Measurements from ENCODE around the gene IRF7. TPM values are rescaled to one million over a fixed set of nuclear protein-coding genes. Genes with fewer than 3 reads are reported as not detected.

Gene IRF7
- total and polyA plus RNA-seq, 9 of the 15 experiments (the other 6 are each of a cell fraction or from before 2014, with no cell fraction given) = 0.27 to 7.6 (median 1.8) TPM

DNA sequence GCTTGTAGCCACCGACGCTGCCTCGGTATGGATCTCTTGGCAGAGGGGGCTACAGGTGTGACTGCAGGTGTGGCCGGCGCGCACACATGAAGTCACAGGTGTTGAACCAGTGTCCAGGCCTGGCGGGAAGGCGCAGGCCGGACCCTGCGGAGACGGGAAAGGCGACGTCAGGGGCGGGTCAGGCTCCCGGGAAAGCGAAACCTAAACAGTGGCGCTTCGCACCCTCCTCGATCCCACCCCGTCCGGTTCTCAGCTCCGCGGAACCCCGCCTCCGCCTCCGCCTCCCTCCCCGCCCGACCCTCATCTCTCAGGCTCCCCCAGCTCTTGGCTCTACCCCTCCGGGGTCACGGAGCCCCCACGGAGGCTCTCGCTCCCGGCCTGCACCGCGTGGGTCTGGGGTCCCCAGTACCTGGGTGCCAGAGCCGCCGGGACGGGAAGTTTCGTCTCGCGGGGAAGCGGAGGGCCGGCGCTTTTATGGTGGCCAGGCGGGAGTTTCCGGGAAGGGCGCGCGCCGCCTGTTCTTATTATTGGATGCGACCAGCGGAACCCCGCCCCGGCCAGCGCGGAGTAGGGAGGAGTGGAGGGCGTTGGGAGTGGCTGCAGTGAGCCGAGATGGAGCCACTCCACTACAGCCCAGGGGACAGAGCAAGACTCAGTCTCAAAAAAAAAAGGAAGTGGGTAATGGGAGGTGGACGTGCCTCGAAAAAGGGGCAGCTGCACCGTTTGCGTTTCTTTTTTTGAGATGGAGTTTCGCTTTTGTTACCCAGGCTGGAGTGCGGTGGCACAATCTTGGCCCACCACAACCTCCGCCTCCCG is at the start of gene IRF7 (continued):
- TF ChIP-seq, protein P1, sequence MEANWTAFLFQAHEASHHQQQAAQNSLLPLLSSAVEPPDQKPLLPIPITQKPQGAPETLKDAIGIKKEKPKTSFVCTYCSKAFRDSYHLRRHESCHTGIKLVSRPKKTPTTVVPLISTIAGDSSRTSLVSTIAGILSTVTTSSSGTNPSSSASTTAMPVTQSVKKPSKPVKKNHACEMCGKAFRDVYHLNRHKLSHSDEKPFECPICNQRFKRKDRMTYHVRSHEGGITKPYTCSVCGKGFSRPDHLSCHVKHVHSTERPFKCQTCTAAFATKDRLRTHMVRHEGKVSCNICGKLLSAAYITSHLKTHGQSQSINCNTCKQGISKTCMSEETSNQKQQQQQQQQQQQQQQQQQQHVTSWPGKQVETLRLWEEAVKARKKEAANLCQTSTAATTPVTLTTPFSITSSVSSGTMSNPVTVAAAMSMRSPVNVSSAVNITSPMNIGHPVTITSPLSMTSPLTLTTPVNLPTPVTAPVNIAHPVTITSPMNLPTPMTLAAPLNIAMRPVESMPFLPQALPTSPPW (CRISPR knock-in tag; IDR thresholded peaks at IDR 0.05) = peak; percentile 86
- no peak for TF ChIP-seq ZNF121 (CRISPR knock-in tag; conservative IDR thresholded peaks at IDR 0.05)
- TF ChIP-seq CHD2 (IDR thresholded peaks at IDR 0.05; ENCODE audit: low read depth, low read length) = 0 out of 2 replicates have a peak, but pooled peaks have one; percentile 31
- no peak; the same call in 1 of the 2 replicates for TF ChIP-seq SP1 (CRISPR knock-in tag; IDR thresholded peaks at IDR 0.05)
- TF ChIP-seq, protein P2, sequence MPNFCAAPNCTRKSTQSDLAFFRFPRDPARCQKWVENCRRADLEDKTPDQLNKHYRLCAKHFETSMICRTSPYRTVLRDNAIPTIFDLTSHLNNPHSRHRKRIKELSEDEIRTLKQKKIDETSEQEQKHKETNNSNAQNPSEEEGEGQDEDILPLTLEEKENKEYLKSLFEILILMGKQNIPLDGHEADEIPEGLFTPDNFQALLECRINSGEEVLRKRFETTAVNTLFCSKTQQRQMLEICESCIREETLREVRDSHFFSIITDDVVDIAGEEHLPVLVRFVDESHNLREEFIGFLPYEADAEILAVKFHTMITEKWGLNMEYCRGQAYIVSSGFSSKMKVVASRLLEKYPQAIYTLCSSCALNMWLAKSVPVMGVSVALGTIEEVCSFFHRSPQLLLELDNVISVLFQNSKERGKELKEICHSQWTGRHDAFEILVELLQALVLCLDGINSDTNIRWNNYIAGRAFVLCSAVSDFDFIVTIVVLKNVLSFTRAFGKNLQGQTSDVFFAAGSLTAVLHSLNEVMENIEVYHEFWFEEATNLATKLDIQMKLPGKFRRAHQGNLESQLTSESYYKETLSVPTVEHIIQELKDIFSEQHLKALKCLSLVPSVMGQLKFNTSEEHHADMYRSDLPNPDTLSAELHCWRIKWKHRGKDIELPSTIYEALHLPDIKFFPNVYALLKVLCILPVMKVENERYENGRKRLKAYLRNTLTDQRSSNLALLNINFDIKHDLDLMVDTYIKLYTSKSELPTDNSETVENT (CRISPR knock-in tag; IDR thresholded peaks at IDR 0.05) = no peak
- TF ChIP-seq POU5F1 (IDR thresholded peaks at IDR 0.05; ENCODE audit: borderline replicate concordance, low read depth, low read length, partially characterized antibody) = no peak
- TF ChIP-seq GABPB1 (CRISPR knock-in tag; IDR thresholded peaks at IDR 0.05) = peak; percentile 75
- TF ChIP-seq SUPT5H (IDR thresholded peaks at IDR 0.05) = peak; percentile 78
- TF ChIP-seq CBFA2T2 (conservative IDR thresholded peaks at IDR 0.05) = no peak
- TF ChIP-seq, protein P3, sequence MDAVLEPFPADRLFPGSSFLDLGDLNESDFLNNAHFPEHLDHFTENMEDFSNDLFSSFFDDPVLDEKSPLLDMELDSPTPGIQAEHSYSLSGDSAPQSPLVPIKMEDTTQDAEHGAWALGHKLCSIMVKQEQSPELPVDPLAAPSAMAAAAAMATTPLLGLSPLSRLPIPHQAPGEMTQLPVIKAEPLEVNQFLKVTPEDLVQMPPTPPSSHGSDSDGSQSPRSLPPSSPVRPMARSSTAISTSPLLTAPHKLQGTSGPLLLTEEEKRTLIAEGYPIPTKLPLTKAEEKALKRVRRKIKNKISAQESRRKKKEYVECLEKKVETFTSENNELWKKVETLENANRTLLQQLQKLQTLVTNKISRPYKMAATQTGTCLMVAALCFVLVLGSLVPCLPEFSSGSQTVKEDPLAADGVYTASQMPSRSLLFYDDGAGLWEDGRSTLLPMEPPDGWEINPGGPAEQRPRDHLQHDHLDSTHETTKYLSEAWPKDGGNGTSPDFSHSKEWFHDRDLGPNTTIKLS (IDR thresholded peaks at IDR 0.05; ENCODE audit: borderline replicate concordance, low read depth) = no peak
- peak; percentile 51; the same call in 1 of the 2 replicates for TF ChIP-seq POLR2AphosphoS5 (IDR thresholded peaks at IDR 0.05; ENCODE audit: control insufficient read depth, insufficient read depth, low read depth, low read length)
- TF ChIP-seq EGR1 (conservative IDR thresholded peaks at IDR 0.05) = peak; percentile 86
